Colonic mucosa (tissue), 4 donors: ENCODE results near the gene DNAH7. TPM values are rescaled to one million over a fixed set of nuclear protein-coding genes. Genes with fewer than 3 reads are reported as not detected.

Experiments
- DNase-seq: peaks from one replicate; pipeline ENCODE4 v3.0.0-alpha.2; 2020
- H3K27ac ChIP-seq: fragments of 200-600 bp; one replicate; pipeline ENCODE4 v1.8.0; 2021
- H3K27me3 ChIP-seq: fragments of 200-600 bp; one replicate; pipeline ENCODE4 v1.8.0; 2021
- H3K36me3 ChIP-seq: fragments of 200-600 bp; one replicate; pipeline ENCODE4 v1.8.0; 2021
- H3K4me1 ChIP-seq: fragments of 200-600 bp; one replicate; pipeline ENCODE4 v1.8.0; 2021; ENCODE audit warnings: mild to moderate bottlenecking
- H3K4me3 ChIP-seq: fragments of 200-600 bp; one replicate; pipeline ENCODE4 v1.8.0; 2021
- H3K9ac ChIP-seq, 2 donors: one replicate each; pipeline ENCODE4 v1.7.0; 2013; ENCODE audit warnings: control low read depth in 2 of 2, low read depth in 2 of 2, low read length in 2 of 2
- H3K9me3 ChIP-seq: fragments of 200-600 bp; one replicate; pipeline ENCODE4 v1.8.0; 2021
- CTCF ChIP-seq: fragments of 200-600 bp; IDR thresholded peaks from one replicate; pipeline ENCODE4 v1.8.0; 2022; ENCODE audit warnings: antibody characterized with exemption, mild to moderate bottlenecking
- intact Hi-C: fragments of 100-400 bp; cut with DNase I; formaldehyde crosslinking; loops from one replicate; pipeline ENCODE4 v1.14.1; 2022
- total RNA-seq, 2 donors: library from RNA; stranded (reverse); fragmentation: NEBNext Ultra II Directional in 1 of 2; extraction: Animal tissue kit (Norgen Biotek cat#: 25700) in 1 of 2; gene quantifications; one replicate each; pipeline ENCODE4 v1.2.1, GENCODE V29; 2021
- donor health status: healthy.
- donor health status: DM: no; HTN: no; CAD: no.
- donor health status: DM: no; HTN: no; CAD: no.

DNAH7 gene
- total RNA-seq, 2 donors from 2014 or later: 0.91 to 2.0 TPM

GRCh38 chr2:195848119-195848899 lies 220.3 kb downstream of the DNAH7 start:
- TF ChIP-seq CTCF: no peak

GRCh38 chr2:195842932-195843331 lies 225.7 kb downstream of the DNAH7 start:
- no peak for TF ChIP-seq CTCF
- Histone ChIP-seq H3K9ac (no peak overlapping the region), H3K27me3 (no peaks in the 10 kb centered on the region), H3K4me3 (no peak overlapping the region), H3K27ac (no peak overlapping the region), H3K4me1 (no peaks in the 10 kb centered on the region), H3K9me3 (no peaks in the 10 kb centered on the region), H3K36me3 (no peaks in the 10 kb centered on the region)
- no peak for DNase-seq
- intact Hi-C loops: loop anchor here (5.0 kb wide), 1 partner anchor 516 kb away; no protein-coding TSS in a partner anchor

More at GRCh38 chr2:195848119-195848899, 220.3 kb downstream of the DNAH7 start:
- H3K9me3 ChIP-seq: no peaks in the 10 kb centered on the region
- intact Hi-C loops: no loop called here
- no peak overlapping the region for H3K27ac ChIP-seq
- no peaks in the 10 kb centered on the region for H3K36me3 ChIP-seq
- DNase-seq: no peak
- H3K4me1 ChIP-seq: no peaks in the 10 kb centered on the region
- H3K4me3 ChIP-seq: no peak overlapping the region
- H3K27me3 ChIP-seq: no peaks in the 10 kb centered on the region
- H3K9ac ChIP-seq: no peak overlapping the region

GRCh38 chr2:195838002-195838401 lies 230.6 kb downstream of the DNAH7 start:
- Histone ChIP-seq H3K27ac (no peak overlapping the region), H3K27me3 (no peaks in the 10 kb centered on the region), H3K4me3 (no peak overlapping the region), H3K36me3 (no peaks in the 10 kb centered on the region), H3K9me3 (no peaks in the 10 kb centered on the region), H3K9ac (no peak overlapping the region), H3K4me1 (no peaks in the 10 kb centered on the region)
- intact Hi-C loops: no loop called here
- no peak for TF ChIP-seq CTCF
- no peak for DNase-seq

GRCh38 chr2:195836002-195836401 lies 232.6 kb downstream of the DNAH7 start:
- TF ChIP-seq CTCF: no peak
- Histone ChIP-seq H3K4me1 (no peaks in the 10 kb centered on the region), H3K4me3 (no peak overlapping the region), H3K36me3 (no peaks in the 10 kb centered on the region), H3K27ac (no peak overlapping the region), H3K9me3 (no peaks in the 10 kb centered on the region), H3K27me3 (no peaks in the 10 kb centered on the region), H3K9ac (no peak overlapping the region)
- intact Hi-C loops: no loop called here
- no peak for DNase-seq

- intact Hi-C loops: no loop called here
- H3K9me3 ChIP-seq: no peaks in the 10 kb centered on the region
- DNase-seq: no peak
Measured at GRCh38 chr2:195834836-195835235, 233.8 kb downstream of the DNAH7 start.

More at GRCh38 chr2:195834836-195835235, 233.8 kb downstream of the DNAH7 start:
- no peak for TF ChIP-seq CTCF
- Histone ChIP-seq H3K36me3 (no peaks in the 10 kb centered on the region), H3K4me3 (no peak overlapping the region), H3K4me1 (no peaks in the 10 kb centered on the region), H3K9ac (no peak overlapping the region), H3K27ac (no peak overlapping the region), H3K27me3 (no peaks in the 10 kb centered on the region)
